Ovary (tissue), 3 donors: Measurements from ENCODE around the gene GZMA.

ENCODE experiments used
- CTCF ChIP-seq, 3 donors: fragments of 450-650 bp in 2 of 3; fragments of 200-600 bp in 1 of 3; IDR thresholded peaks; one replicate each; pipeline versions ENCODE4 v1.5.1 to v1.8.0; 2016 to 2022; ENCODE audit warnings: antibody characterized with exemption in 3 of 3, mild to moderate bottlenecking in 1 of 3
- POLR2A ChIP-seq: fragments of 450-650 bp; IDR thresholded peaks from one replicate; pipeline ENCODE4 v1.6.1; 2017; ENCODE audit warnings: antibody characterized with exemption, mild to moderate bottlenecking, moderate library complexity
- donor health status: DM: no; HTN: no; CAD: no.

GRCh38 chr5:55096182-55096581 is 6.3 kb upstream of the GZMA start:
- TF ChIP-seq CTCF (IDR thresholded peaks at IDR 0.05) (no peak), POLR2A (no peak)
